Keratinocyte (primary cell): Measurements from ENCODE around the gene RHBDD1.

Source experiments
- CTCF ChIP-seq, 3 experiments: IDR thresholded peaks in 1 of 3; conservative IDR thresholded peaks in 1 of 3; optimal IDR thresholded peaks in 1 of 3; 2 replicates in 2 of 3; 3 replicates in 1 of 3; pipeline versions ENCODE3 to v1.5.1; 2011; ENCODE audit warnings: low read length in 3 of 3, mild to moderate bottlenecking in 3 of 3, moderate library complexity in 2 of 3, control low read depth in 1 of 3, inconsistent platforms in 1 of 3; ENCODE audit not compliant: insufficient read depth in 2 of 3; ENCODE audit errors: extremely low read depth in 1 of 3
- EZH2 ChIP-seq: IDR thresholded peaks from one replicate; pipeline ENCODE4 v1.6.1; 2012; ENCODE audit warnings: inconsistent platforms, mild to moderate bottlenecking, low read length, moderate library complexity

GRCh38 chr2:226788881-226789490 is 46.9 kb upstream of the RHBDD1 start:
- no peak for TF ChIP-seq CTCF (optimal IDR thresholded peaks at IDR 0.05 in 1 of 3, IDR thresholded peaks at IDR 0.05 in 1 of 3, conservative IDR thresholded peaks at IDR 0.05 in 1 of 3; ENCODE audit: extremely low read depth in 1 of 3, insufficient read depth in 2 of 3, low read length in 3 of 3)
- no peak for TF ChIP-seq EZH2
